HuH-7 (cell line): ENCODE measurements around the gene GTF3C1.

Experiments
- DNase-seq: peaks from one replicate; pipeline ENCODE4 v3.0.0; 2011; ENCODE audit warnings: low spot score

GTF3C1 gene

DNA sequence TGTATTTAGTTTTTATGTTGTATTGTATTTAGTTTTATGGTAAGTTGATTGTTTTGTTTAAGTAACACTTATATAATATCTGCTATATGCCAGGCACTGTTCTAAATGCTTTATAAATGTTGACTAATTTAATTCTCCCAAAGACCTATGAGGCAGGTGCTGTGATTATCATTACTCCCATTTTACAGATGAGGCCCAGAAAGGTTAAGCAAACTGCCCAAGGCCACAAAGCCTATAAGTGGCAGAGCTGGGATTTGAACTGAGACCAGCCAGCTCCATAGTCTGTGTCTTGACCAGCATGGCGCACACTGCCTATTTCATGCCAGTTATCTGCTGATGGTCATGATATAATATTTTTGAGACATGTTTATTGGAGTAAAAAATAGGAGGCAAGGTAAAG is 123.8 kb downstream of the GTF3C1 start:
- DNase-seq: no peak

DNA sequence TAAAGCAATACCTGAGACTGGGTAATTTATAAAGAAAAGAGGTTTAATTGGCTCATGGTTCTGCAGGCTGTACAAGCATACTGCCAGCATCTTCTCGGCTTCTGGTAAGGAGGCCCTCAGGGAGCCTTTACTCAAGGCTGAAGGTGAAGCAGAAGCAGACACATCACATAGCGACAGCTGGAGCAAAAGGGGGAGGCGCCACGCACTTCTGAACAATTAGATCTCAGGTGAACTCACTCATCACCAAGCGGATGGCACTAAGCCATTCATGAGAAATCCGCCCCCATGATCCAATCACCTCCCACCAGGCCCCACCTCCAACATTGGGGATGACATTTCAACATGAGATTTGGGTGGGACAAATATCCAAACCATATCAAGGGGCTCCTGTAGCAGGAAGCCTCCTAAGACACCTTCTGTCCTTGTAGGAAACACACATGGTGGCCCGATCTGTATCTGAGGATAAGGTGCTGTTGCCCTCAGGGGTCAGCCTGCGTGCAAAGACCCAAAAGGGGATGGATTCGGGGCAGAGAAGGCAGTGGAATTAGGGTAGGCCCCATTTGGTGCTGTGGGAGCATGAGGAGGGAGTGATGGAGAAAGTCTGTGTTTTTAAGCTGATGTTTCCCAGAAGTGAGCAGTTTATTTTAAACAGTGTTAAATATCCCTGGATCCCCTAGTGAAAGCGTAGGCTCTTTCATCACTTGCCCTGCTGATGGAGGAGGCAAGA is 124.8 kb downstream of the GTF3C1 start:
- DNase-seq: no peak

DNA sequence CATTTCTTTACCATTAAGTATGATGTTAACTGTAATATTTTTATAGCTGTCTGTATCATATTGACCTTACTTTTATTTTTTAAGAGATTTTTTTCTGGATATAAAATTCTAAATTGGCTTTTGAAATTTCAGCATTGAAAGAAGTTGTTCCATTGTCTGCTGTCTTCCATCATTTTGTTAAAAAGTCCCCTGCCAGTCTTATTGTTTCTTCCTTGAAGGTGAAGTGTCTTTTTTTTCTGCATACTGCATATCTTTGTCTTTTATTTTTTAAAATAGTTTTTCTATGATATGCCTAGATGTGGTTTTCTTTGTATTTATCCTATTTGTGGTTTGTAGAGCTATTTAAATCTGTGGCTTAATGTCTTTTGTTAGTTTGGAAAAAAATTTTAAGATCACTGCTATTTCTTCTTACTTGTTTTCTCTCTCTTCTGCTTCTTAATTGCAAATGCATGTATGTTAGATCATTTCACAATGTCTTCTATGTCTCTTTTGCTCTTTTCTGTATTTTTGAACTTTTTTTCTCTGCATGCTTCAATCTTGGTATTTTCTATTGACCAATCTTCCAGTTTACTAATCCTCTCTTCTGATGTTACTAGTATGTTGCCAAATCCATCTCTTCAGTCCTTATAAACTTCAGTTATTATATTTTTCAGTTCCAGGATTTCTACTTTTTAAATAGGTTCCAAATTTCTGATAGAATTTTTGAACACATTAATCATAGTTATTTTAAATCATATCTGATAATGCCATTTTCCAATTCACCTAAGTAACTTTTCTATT is 127.6 kb downstream of the GTF3C1 start:
- no peak for DNase-seq

DNA sequence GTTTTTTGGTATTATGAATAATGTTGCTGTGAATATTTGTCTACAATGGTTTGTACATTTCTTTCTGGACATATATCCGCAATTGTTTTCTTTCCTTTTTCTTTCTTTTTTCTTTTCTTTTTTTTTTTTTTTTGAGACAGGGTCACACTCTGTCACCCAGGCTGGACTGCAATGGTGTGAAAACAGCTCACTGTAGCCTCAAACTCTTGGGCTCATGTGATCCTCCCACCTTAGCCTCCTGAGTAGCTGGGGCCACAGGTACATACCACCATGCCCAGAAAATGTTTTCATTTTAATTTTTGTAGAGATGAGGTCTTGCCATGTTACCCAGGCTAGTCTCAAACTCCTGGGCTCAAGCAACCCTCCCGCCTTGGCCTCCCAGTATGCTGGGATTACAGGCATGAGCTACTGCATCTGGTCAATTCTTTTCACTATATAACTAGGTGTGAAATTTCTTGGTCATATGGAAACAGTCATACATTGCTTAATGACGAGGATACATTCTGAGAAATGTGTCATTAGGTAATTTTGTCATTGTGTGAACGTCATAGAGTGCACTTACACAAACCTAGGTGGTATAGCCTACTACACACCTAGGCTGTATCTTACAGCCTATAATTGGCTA is 132.6 kb downstream of the GTF3C1 start:
- no peak for DNase-seq

DNA sequence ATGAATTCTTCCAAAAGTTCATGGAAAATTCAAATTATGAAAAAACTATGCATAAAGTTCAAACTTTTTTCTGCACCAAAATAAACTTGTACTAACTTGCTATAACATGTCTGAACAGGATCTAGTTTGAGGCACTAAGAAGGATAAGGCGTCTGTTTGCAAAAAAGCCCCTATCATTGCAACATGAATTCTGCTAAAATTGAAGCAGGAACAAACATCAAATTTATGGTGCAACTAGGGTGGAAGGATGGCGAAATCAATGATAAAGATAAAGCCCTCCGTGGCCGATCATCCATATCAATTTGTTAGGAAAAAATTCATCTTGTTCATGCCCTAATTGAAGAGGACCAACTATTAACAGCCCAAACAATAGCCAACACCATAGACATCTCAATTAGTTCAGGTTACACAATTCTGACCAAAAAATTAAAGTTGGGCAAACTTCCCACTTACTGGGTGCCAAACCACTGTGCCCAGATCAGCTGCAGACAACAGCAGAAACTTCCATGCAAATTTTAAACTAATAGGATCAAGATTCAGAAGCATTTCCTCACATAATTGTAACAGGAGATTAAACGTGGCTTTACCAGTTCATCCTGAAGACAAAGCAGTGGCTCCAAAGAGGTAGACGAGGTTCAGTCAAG is 134.8 kb downstream of the GTF3C1 start:
- no peak for DNase-seq

DNA sequence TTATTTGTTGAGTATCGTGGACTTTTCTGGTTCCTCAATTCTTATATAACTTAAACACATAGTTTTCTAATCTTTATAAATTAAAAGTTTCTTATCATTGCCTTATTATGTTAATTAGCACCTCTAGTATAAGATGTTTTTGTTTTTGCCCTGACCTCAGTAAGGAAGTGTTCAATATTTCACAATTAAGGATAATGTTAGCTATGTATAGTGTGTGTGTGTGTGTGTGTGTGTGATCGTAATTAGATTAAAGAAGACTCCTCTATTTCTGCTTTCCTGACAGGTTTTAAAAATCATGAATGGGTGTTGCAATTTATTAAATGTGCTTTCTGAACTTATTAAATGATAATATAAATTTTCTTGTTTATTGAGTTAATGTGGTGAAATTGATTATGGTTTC is 135.8 kb downstream of the GTF3C1 start:
- DNase-seq: no peak

DNA sequence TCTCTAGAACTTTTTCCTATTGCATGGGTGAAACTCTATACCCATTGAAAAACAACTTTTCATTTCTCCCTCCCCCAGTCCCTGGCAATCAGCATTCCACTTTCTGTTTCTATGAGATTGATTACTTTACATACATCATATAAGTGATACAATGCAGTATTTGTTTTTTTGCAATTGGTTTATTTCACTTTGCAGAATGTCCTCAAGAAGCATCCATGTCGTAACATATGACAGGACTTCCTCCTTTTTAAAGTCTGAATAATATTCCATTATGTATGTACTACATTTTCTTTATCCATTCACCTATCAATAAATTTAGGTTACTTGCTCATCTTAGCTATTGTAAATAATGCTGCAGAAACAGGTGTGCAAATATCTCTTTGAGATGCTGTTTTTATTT is 139.0 kb downstream of the GTF3C1 start:
- no peak for DNase-seq
